NCI-H1092 (cell line): ENCODE measurements around the gene SLC35E1.

ENCODE experiments used
- DNase-seq: peaks from one replicate; lab custom pipeline; 2025; lab: John Stamatoyannopoulos, UW

Gene SLC35E1

GRCh38 chr19:16572332-16573211 is at the start of gene SLC35E1:
Gene SLC35E1 (minus strand): TSS chr19:16572415. CDS start chr19:16572364, 51 bp downstream.
- DNase-seq: peak; percentile 95

DNA sequence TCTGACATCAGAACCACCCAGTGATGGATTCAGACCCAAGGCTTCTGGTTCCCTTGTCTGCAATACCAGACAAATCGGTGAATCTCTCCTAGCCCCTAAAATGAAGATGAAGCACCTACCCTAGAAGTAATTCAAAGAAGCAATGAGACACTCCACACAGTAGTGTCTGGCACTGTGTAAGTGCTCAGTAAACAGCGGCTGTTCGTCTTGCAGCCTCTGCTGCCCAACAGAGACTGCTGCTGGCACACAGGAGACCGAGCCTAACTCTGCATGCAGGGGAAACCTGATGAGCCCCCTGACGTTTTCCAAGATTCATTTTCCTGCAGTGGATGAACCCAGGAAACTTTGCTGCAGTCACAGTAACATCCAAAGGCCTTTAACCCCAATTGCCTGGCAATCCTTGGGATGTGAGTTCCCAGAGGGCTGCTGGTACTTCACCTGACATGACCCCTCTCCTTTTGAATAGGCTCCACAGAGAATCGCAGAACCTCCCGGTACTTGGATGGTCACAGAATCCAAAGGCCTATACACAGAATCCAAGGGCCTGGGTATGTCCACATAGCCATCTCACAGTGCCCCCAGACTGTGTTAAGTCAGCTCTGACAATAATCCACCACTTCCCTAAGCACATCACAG is 49.1 kb upstream of the SLC35E1 start:
- no peak for DNase-seq

DNA sequence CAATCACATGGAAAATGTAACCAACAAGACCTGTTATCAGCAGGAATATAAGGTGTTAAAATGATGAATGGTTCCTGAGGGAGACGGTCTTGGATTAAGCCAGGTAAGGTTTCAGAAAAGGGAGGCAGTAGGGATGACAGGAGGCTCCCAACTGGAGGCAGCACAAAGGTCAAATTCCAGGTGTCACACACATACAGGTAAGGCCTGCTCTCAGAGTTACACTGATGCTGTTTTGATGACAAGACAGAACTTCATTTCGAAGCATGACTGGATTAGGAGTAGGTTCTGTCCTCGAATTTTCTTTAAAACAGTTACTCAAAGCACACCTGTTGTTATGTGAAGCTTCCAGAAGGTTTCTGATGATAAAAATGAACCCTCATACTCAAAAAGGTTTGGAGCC is 48.4 kb upstream of the SLC35E1 start:
- no peak for DNase-seq

DNA sequence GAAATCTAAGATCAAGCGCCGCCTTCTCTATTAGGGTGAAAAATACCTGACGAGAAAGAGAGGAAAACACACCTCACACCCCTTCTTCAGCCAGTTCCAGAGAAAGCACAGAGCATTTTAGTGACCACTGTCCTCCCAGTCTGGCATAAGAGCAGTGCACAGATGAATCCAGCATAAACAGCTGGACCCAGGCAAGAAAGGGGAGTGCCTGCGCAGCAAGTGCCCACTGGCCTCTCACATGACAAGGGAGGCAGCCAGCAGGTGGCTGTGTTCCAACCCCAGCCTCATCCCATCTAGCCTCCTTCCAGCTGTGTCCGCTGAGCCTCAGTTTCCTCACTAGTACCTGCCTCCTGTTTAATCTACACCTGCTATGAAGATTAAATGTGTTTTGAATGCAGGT is 47.8 kb upstream of the SLC35E1 start:
- no peak for DNase-seq

- DNase-seq: no peak
Measured at GRCh38 chr19:16619457-16619856, 47.2 kb upstream of the SLC35E1 start.

GRCh38 chr19:16618248-16618647 is 46.0 kb upstream of the SLC35E1 start:
- no peak for DNase-seq

DNA sequence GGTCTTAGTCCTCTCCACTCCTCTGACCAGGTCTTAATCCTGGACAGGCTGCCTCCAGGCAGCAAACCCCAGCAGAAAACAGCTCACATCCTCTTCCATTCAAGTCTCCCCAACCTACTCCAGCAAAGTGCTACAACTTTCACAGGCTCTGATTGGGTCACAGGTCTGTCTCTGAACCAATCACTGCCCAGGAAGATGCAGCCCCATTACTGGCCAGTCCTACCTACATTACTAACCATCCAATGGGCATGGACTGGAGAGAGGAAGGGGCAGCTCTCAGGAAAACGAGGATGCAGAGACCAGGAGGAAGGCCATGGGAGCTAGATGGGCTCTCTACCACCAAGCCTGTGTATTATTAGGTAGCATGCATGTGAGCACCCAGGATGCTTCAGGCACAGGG is 43.6 kb upstream of the SLC35E1 start:
- DNase-seq: no peak

DNA sequence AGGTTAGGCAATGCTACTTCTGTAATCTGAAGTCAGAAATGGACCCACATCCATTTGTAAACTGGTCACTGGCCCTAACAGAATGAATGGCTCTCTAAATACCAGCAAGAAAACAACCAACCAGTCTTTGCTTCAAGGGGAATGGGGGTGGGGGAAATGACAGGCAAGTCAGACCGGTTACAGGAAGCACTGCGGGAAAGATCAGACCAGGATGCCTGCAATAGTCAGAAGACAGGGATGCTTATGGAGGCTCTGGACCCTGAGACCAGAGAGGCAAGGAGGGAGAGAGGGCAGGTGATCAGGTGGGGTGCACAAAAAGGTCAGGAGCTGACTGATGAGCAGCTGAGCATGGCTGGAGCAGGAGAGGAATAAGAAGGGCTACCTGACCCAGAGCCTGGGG is 42.7 kb upstream of the SLC35E1 start:
- DNase-seq: no peak

GRCh38 chr19:16613841-16614240 is 41.6 kb upstream of the SLC35E1 start:
- no peak for DNase-seq

DNA sequence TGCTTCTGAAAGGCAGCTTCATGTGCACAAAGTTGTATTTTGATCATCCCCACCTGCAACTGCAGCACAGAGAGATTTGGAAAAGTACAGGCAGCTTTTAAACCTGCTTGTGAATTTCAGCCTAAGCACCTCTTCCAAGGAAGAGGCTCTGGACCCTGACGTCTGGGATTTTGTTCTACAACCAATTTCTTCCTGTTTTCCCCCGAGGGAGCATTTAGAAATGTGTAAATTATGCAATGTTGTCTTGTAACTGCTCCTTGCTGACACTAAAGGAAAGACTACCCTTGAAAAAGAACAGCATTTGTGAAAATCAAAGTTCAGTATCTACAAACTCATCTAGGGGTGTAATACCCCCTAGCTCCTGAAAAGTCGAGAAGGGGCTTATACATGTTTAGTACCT is 40.4 kb upstream of the SLC35E1 start:
- no peak for DNase-seq

DNA sequence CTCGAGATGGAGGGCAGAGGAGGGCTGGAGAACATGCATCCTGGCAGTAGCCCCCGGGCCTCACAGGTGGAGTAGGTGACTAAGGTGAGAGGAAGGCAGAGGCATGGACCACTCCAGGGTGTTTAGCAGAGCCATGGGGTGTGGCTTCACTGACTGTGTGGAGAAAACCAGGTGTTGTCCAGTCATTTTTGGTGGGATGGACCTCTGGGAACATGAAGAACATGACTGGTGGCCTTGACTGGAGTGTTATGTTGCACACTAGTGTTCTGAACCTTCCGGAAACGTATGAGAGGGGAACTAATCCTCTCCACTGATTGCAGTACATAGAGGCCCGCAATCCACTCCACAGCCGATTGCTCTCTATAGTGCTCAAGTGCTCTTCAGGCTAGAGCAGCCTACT is 38.9 kb upstream of the SLC35E1 start:
- DNase-seq: no peak

DNA sequence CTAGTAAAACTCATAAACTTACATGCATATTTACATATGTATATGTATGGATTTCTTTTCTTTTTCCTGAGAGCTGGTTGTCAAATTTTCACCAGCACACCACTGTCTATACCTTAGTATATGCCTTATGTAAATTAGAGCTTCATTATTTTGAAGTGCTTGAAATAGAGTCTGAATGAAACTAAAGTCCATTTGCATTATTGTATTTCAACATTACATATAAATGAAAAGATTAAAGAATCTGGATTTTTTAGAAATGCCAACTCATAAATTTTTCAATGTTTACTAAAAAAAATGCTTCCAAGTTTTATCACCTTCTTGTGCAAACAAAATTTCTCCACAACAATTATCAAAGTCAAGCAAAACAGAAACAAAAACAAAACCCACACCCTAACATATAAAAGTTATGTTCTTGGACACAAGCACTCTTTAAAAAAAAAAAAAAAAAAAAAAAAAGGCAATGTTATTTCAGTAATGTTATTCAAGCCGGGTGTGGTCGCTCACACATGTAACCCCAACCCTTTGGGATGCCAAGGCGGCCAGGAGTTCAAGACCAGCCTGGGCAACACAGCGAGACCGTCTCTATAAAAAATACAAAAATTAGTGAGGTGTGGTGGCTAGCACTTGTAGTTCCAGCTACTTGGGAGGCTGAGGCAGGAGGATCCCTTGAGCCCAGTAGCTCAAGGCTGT is 37.4 kb upstream of the SLC35E1 start:
- no peak for DNase-seq

DNA sequence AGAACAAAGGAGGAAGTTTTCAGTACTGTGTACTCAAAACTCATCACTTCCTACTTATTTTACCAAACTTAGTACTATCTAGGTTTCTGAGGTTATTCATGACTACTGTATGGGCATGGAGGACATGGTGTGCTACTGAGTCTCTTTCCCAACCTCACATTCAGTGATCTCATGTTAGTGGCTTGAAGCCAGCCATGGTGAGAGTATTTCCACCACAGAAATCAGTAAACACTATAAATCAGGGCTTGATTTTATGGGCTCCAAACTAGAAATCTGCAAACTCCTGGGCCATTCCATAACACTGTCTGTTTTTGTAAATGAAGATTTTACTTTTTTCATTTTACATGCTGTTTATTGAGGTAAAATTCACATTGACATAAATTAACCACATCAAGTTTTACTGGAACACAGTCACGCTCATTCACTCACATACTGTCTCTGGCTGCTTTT is 36.1 kb upstream of the SLC35E1 start:
- DNase-seq: no peak

DNA sequence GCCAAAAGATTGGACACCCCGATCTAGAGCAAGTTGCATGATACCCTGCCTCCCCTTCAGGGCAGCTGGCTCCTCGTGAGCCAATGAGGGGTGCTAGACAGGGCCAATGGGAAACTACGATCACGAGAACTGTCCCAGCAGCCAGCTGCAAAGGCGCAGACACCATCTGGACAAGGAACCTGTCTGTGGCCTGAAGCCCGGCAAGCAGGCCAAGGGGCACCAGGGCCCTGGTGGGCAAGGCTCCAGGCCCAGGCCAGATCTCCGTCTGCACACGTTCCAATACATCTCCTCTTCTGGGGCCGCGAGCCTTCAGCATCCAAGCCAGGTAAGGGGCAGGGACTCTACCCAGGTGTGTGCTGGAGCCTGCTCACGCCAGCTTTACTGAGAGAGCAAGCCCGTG is 35.6 kb upstream of the SLC35E1 start:
- no peak for DNase-seq

DNA sequence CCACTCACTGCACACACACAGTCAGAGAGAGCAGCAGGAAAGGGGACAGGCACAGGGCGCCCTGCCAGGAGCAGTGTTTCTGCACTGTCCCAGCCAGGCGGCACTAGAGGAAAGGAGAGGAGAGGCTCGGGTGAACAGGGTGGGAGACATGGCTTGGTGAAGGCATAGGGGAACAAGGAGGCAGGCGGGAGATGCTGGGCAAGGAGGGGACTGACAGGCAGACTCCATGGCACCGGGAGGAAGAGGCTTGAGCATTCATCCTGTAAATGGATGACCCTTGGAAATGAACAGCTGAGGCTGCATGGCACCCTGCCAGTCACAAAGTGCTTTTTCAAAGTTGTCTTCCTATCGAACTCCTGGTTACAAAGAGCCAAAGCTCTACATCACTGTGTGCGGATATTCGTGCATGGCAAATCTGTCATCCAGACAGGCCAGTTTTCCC is 33.4 kb upstream of the SLC35E1 start:
- no peak for DNase-seq

GRCh38 chr19:16605115-16605514 is 32.9 kb upstream of the SLC35E1 start:
- DNase-seq: no peak

DNA sequence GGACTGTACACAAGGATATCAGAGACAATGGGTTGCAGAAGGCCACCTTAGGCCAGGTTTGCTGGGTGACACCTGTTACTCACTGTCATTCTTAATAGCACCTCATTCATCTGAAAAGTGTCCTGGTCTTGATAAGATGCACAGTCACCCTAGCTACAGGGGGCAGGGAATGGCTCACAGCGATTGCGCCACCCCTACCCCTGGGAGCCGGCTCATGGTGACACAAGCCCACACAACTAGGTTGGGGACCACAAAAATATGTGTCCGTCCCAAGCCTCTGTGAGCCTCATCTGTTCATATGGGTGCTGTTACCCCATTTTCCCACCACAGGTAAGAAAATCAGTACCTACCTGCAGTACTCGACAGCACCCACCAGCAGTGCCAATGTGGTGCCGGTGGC is 32.4 kb upstream of the SLC35E1 start:
- no peak for DNase-seq

DNA sequence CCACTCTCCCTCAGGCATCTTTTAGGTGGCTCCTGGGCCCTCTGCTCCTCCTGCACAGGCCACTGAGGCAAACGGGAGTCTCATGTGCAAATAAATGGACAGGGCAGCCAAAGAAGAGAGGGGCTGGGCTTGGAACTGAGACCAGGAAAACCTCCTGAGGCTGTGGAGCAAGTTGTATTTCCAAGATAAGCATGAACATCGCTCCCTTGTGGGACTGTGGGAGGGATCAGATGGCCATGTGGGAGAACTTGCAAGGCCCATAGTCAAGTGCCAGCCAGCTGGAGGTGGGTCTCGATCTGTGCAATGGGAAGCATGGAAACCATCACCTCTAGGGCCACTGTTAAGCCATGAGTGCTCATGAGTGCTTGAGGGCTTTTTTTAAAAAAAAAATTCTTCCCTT is 30.9 kb upstream of the SLC35E1 start:
- DNase-seq: no peak

DNA sequence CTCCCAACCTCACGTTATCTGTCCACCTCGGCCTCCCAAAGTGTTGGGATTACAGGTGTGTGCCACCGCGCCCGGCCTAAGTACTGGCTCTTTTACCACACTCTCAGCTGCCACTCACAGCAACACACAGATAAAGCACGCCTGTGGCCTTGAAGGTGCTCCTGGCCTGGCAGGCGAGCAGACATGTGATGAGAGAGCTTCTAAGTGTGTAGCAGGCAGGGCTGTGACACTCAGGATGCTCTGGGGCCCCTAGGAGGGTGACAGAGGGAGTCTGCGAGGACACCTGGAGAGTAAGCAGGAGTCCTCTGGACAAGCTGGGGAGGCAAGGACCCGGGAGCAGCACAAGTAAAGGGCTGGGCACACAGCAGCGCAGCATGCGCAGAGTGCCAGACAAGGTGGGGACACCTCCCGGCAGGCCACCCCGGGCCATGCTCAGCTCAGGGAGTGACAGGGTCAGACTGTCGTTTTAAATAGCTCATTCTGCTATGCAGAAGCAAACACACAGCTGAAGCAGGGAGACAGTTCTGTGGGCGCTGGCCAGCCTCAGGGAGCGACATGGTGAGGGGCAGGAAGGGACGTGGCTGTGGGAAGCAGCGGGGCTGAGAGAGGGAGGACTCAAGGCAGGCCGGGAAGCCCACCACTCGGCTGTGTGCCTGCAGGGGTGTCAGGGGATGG is 29.3 kb upstream of the SLC35E1 start:
- DNase-seq: no peak

- no peak for DNase-seq
Measured at GRCh38 chr19:16600824-16601223, 28.6 kb upstream of the SLC35E1 start.

DNA sequence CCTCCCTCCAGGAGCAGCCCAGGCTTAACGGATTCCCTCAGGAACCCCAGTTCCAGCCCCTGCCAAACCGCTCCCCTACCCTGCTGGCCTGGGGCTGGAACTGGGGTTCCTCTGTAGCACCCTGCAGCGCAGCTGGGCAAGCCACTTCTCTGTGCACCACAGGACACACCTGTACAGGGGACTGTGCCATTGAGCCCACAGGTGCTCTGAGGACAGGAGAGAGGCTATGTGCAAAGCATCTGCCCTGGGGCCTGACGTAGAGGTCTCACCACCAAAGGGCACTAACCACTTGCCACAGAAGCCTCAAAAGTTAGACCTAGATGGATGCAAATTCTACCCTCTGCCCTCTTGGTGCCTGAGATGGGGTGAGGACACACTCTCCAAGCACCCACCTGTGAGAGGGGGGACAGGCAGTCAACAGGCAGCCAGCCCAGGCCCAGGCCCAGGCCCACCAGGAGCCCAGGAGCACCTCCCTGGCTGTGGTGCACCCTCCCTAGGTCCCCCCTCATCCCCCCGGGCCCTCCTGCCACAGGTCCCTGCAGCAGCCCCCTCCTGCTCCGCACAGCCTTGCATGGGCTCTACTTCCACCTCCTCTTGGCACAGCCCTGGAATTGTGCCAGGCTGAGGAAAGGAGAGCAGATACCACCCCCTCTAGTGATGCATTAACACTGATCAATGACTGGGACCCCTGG is 27.6 kb upstream of the SLC35E1 start:
- DNase-seq: no peak

DNA sequence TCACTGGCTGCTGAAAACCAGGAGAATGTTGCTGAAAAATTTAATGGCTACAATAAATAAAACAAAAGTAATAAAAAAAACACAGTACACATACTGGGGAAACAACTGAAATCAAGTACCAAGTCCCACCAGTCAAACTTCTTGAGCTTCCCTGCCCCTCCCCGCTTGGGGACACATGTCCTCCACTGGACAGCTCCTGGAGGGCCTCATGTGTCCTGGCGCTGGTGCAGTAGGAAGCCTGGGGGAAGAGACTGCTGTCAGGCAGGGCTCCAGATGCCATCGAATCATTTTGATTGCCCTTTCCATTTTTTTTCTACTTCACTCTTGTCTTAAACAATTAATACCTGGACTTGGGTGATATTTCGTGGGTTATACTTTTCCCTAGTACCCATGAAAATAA is 26.6 kb upstream of the SLC35E1 start:
- no peak for DNase-seq
